ENCODE data around the gene GUCA2A.

DNA sequence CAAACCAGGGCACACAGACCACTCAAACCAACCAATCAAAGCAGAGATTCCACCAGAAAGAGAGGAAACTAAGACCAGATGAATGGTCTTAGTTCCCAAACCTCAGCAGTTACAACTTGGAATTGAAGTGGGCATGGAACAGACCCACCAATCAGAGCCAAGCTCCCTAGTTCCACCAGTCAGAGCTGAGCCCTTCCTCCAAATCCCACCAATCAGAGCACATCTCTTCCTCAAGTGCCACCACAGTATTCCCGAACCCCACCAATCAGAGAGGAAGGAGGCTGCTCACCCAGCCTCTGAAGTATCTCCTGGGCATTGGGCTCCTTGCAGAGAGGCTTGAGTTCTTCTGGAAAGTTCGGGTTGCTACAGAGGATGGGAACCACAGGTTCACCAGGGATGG, 1.4 kb downstream of the GUCA2A start:
- TF ChIP-seq EP300 (IDR thresholded peaks at IDR 0.05): no peak
- TF ChIP-seq, protein P1, sequence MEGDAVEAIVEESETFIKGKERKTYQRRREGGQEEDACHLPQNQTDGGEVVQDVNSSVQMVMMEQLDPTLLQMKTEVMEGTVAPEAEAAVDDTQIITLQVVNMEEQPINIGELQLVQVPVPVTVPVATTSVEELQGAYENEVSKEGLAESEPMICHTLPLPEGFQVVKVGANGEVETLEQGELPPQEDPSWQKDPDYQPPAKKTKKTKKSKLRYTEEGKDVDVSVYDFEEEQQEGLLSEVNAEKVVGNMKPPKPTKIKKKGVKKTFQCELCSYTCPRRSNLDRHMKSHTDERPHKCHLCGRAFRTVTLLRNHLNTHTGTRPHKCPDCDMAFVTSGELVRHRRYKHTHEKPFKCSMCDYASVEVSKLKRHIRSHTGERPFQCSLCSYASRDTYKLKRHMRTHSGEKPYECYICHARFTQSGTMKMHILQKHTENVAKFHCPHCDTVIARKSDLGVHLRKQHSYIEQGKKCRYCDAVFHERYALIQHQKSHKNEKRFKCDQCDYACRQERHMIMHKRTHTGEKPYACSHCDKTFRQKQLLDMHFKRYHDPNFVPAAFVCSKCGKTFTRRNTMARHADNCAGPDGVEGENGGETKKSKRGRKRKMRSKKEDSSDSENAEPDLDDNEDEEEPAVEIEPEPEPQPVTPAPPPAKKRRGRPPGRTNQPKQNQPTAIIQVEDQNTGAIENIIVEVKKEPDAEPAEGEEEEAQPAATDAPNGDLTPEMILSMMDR (IDR thresholded peaks at IDR 0.05): no peak
